GM23338 (cell line): ENCODE measurements around the gene ZNF557.

Experiments
- CREB1 ChIP-seq: fragments of 250-450 bp; sonication (Bioruptor Pico); IDR thresholded peaks from 2 replicates; pipeline ENCODE4 v1.5.0; 2020; ENCODE audit warnings: low read depth, mild to moderate bottlenecking, moderate library complexity
- CTCF ChIP-seq, 2 experiments: fragments of 200-600 bp in 1 of 2; sonication (generic) in 1 of 2; conservative IDR thresholded peaks; 2 replicates each; pipeline versions ENCODE4 v1.5.1 to v1.6.1; 2016 to 2017; ENCODE audit warnings: antibody characterized with exemption in 2 of 2, low read depth in 2 of 2, mild to moderate bottlenecking in 2 of 2, moderate library complexity in 1 of 2
- EZH2 ChIP-seq: fragments of 200-600 bp; sonication (generic); IDR thresholded peaks from one replicate; pipeline ENCODE4 v1.8.0; 2017; ENCODE audit warnings: antibody characterized with exemption, mild to moderate bottlenecking, low read depth; ENCODE audit not compliant: unreplicated experiment
- EZH2phosphoT487 ChIP-seq: fragments of 200-600 bp; sonication (generic); IDR thresholded peaks from one replicate; pipeline ENCODE4 v1.8.1; 2018; ENCODE audit warnings: antibody characterized with exemption; ENCODE audit not compliant: unreplicated experiment
- JUNB ChIP-seq: IDR thresholded peaks from one replicate; pipeline ENCODE4 v1.6.1; 2016; ENCODE audit warnings: antibody characterized with exemption; ENCODE audit not compliant: unreplicated experiment
- NANOG ChIP-seq: IDR thresholded peaks from 2 replicates; pipeline ENCODE4 v1.6.1; 2016; ENCODE audit warnings: antibody characterized with exemption, borderline replicate concordance
- POLR2AphosphoS5 ChIP-seq: IDR thresholded peaks from 2 replicates; pipeline ENCODE4 v1.6.1; 2016; ENCODE audit warnings: antibody characterized with exemption, low read depth
- STAT1 ChIP-seq: IDR thresholded peaks from one replicate; pipeline ENCODE4 v1.6.1; 2016; ENCODE audit warnings: antibody characterized with exemption; ENCODE audit not compliant: unreplicated experiment
- ZNF114 ChIP-seq: fragments of 250-450 bp; sonication (Bioruptor Pico); IDR thresholded peaks from 2 replicates; pipeline ENCODE4 v1.5.0; 2020; ENCODE audit warnings: mild to moderate bottlenecking, moderate library complexity
- ZNF331 ChIP-seq: fragments of 250-450 bp; sonication (Bioruptor Pico); IDR thresholded peaks from 2 replicates; pipeline ENCODE4 v1.5.0; 2020; ENCODE audit warnings: low read depth, mild to moderate bottlenecking, moderate library complexity
- ZNF462 ChIP-seq: fragments of 250-450 bp; sonication (Bioruptor Pico); IDR thresholded peaks from 2 replicates; pipeline ENCODE4 v1.5.0; 2020; ENCODE audit warnings: mild to moderate bottlenecking, moderate library complexity
- TF ChIP-seq, protein P1 (sequence below): IDR thresholded peaks from one replicate; pipeline ENCODE4 v1.6.1; 2018; ENCODE audit warnings: antibody characterized with exemption; ENCODE audit not compliant: unreplicated experiment
- TF ChIP-seq, protein P2 (sequence below): IDR thresholded peaks from 2 replicates; pipeline ENCODE4 v1.6.1; 2016; ENCODE audit warnings: antibody characterized with exemption

DNA sequence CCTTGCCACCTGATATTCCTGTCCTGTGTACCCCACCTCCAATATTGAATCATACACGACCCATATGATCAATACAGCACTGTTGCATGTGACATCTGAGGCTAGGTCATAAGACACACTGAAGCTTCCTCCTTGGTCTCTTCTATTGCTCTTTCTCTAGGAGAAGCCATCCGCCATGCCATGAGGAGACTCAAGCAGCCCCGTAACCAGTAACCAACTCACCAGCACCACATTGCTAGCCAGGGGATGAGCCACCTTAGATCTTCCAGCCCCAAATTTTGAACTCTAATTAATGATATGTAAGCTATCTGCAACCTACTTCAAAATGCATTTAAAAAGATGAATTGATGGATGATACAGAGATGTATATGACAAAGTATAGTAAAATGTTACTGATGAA, 28.6 kb downstream of the ZNF557 start:
- no peak for TF ChIP-seq CTCF (conservative IDR thresholded peaks at IDR 0.05; ENCODE audit: low read depth in 2 of 2)
- TF ChIP-seq, protein P1, sequence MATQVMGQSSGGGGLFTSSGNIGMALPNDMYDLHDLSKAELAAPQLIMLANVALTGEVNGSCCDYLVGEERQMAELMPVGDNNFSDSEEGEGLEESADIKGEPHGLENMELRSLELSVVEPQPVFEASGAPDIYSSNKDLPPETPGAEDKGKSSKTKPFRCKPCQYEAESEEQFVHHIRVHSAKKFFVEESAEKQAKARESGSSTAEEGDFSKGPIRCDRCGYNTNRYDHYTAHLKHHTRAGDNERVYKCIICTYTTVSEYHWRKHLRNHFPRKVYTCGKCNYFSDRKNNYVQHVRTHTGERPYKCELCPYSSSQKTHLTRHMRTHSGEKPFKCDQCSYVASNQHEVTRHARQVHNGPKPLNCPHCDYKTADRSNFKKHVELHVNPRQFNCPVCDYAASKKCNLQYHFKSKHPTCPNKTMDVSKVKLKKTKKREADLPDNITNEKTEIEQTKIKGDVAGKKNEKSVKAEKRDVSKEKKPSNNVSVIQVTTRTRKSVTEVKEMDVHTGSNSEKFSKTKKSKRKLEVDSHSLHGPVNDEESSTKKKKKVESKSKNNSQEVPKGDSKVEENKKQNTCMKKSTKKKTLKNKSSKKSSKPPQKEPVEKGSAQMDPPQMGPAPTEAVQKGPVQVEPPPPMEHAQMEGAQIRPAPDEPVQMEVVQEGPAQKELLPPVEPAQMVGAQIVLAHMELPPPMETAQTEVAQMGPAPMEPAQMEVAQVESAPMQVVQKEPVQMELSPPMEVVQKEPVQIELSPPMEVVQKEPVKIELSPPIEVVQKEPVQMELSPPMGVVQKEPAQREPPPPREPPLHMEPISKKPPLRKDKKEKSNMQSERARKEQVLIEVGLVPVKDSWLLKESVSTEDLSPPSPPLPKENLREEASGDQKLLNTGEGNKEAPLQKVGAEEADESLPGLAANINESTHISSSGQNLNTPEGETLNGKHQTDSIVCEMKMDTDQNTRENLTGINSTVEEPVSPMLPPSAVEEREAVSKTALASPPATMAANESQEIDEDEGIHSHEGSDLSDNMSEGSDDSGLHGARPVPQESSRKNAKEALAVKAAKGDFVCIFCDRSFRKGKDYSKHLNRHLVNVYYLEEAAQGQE: no peak
- TF ChIP-seq POLR2AphosphoS5: no peak
- TF ChIP-seq EZH2phosphoT487: no peak
- no peak for TF ChIP-seq NANOG
- no peak for TF ChIP-seq EZH2
- no peak for TF ChIP-seq JUNB
- no peak for TF ChIP-seq CREB1 (CRISPR knock-in tag)
- TF ChIP-seq STAT1: no peak
- TF ChIP-seq, protein P2, sequence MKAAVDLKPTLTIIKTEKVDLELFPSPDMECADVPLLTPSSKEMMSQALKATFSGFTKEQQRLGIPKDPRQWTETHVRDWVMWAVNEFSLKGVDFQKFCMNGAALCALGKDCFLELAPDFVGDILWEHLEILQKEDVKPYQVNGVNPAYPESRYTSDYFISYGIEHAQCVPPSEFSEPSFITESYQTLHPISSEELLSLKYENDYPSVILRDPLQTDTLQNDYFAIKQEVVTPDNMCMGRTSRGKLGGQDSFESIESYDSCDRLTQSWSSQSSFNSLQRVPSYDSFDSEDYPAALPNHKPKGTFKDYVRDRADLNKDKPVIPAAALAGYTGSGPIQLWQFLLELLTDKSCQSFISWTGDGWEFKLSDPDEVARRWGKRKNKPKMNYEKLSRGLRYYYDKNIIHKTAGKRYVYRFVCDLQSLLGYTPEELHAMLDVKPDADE: no peak
- TF ChIP-seq ZNF462 (CRISPR knock-in tag): no peak
- no peak for TF ChIP-seq ZNF331
- TF ChIP-seq ZNF114: no peak
